CD4-positive, alpha-beta T cell treated with Interferon gamma for 1 hour (primary cell): ENCODE data around the gene ARFIP1.
"Not testable (repeated sequence)": the region's sequence is repeated elsewhere in the genome, so short reads cannot be mapped to it uniquely, and the experiment has no call there.

ENCODE experiments used
- DNase-seq: peaks from one replicate; pipeline ENCODE4 v3.0.0-alpha.2; 2020

The ARFIP1 gene

GRCh38 chr4:152847376-152847775 is 67.6 kb downstream of the ARFIP1 start:
- no peak for DNase-seq

DNA sequence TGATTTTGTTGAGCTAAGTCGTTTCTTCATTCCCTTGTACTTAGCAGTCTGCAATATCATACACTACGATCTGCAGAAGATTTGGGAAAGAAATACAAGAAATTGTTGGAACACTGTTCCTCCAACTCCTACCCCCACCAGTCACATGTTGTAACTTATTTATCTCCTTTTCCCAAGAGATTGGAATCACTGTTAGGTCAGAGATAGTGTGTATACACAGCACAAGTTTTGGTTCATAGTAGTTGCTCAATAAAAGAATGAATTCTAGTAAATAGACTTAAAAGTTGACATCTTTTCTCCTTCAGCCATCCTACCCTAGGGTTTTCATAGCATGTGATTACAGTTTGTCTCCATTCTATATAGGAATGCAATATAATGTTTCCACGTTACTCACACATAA is 68.8 kb downstream of the ARFIP1 start:
- no peak for DNase-seq

- DNase-seq = no peak
These were observed 69.6 kb downstream of the ARFIP1 start for GRCh38 chr4:152849350-152849749.

DNA sequence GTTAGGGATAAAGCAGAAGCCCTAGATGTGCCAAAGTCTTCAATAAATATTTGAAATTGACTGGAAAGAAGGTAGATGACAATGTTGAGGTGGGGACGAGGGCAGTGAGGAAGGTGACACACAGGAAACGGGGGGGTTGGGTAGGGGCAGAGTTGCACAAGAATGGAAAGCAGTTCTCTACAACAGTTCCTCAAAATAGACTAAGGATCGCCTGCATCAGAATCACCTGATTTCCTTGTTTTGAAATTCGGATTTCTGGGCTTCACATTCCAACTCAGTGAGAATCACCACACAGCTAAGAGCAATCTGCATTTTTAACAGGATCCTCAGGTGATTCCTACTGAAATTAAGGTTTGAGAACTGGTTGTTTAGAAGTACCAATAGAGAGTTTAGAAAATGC is 70.6 kb downstream of the ARFIP1 start:
- peak; percentile 69 for DNase-seq

- DNase-seq = no peak
These were observed 71.5 kb downstream of the ARFIP1 start for GRCh38 chr4:152851226-152851625.

- no peak for DNase-seq
These were observed 73.5 kb downstream of the ARFIP1 start for GRCh38 chr4:152853293-152853692.

GRCh38 chr4:152854016-152854415 is 74.3 kb downstream of the ARFIP1 start:
- not testable (repeated sequence) for DNase-seq

GRCh38 chr4:152856960-152857359 is 77.2 kb downstream of the ARFIP1 start:
- no peak for DNase-seq

- DNase-seq = no peak
These were observed 79.2 kb downstream of the ARFIP1 start for GRCh38 chr4:152858934-152859333.

- no peak for DNase-seq
These were observed 80.3 kb downstream of the ARFIP1 start for GRCh38 chr4:152860046-152860445.

DNA sequence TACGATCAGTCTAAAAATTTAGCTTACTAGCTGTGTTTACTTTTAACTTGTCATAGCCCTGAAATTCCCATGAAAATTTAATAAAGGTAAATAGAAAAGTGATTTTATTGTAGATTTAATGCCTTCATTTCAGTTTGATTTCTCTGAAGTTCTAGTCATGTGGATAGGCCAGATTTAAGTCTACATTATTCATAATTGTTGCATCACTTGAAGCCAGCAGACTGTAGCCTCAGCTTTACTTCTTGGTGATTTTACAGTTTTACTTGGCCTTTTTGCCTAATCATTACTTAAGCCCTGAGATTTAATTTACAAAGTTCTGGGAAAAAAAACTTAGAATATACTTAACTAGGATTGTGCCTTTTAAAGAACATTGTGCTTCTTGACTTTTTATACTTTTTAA is 82.9 kb downstream of the ARFIP1 start:
- DNase-seq = no peak

DNA sequence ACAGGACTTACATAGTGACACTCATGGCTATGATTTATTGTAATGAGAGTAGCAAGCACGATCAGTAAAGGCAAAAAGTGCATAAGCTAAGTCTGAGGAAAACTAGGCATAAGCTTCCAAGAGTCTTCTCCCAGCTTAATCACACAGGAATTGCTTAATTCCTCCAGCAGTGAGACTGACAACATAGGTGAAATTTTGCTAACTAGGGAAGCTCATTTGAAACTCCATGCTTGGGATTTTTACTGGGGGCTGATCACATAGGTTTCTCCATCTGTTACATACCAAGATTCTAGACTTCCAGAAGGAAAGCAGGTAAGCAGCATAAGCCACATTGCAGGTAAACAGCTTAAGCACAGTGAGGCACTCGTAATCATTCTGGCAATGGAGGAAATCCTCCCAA is 84.6 kb downstream of the ARFIP1 start:
- DNase-seq = no peak

DNA sequence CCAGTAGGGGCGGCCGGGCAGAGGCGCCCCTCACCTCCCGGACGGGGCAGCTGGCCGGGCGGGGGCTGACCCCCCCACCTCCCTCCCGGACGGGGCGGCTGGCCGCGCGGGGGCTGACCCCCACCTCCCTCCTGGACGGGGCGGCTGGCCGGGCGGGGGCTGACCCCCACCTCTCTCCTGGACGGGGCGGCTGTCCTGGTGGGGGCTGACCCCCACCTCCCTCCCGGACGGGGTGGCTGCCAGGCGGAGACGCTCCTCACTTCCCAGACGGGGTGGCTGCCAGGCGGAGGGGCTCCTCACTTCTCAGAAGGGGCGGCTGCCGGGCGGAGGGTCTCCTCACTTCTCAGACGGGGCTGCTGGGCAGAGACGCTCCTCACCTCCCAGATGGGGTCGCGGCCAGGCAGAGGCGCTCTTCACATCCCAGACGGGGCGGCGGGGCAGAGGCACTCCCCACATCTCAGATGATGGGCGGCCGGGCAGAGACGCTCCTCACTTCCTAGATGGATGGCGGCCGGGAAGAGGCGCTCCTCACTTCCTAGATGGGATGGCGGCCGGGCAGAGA is 86.8 kb downstream of the ARFIP1 start:
- DNase-seq = not testable (repeated sequence)

- no peak for DNase-seq
These were observed 90.9 kb downstream of the ARFIP1 start for GRCh38 chr4:152870606-152871005.

DNA sequence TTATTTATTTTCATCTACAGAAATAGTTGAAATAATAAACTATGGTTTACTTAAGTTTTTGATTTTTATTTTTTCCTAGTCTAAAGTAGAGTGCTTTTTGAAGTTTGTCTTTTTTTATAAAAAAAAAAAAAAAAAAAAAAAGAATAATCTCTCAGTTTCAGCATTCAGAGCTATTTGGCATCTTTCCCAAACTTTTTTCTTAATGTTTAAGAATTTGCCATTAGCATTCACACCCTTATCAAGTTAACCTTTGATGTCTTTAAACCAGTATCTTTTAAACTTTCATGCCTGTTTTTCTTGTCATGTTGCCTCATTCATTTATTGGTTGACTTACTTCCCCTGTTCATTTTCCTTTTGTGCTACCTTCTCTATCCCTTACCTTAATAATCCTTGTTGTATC is 95.5 kb downstream of the ARFIP1 start:
- no peak for DNase-seq

DNA sequence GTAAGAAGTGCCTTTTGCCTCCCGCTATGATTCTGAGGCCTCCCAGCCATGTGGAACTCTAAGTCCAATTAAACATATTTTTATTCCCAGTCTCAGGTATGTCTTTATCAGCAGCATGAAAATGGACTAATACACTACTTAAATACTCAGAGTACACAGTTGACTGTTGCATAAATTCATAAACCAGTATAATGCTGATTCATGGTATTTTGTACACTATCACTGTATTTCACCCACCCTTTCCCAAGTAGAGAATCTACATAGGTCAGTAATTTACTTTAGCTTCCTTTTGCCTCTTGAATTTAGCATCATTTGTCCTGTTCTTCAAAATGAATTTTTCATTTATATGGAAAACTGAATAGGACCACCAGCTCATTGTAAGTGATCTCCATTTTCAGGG is 98.1 kb downstream of the ARFIP1 start:
- no peak for DNase-seq

- no peak for DNase-seq
These were observed 100.5 kb downstream of the ARFIP1 start for GRCh38 chr4:152880263-152880662.

DNA sequence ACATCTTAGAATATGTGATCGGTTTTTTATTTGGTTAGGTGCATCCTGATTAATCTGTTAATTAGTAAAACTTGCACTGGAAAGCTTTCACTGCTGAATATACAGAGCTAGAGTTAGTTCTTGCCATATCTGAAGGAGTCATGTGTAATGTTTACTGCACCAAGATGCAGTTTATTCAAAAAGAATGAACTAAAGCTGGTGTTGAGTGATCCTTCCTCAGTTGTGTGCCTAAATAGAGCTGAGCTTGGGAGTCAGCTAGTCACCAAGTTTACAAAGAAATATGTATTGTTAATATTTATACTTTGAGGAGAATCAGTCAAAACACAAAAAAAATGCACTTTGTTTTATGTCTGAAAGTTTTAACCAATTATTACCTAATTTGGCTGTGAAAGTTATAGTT is 102.2 kb downstream of the ARFIP1 start:
- DNase-seq = no peak

GRCh38 chr4:152885185-152885584 is 105.4 kb downstream of the ARFIP1 start:
- no peak for DNase-seq

GRCh38 chr4:152886201-152886600 is 106.4 kb downstream of the ARFIP1 start:
- no peak for DNase-seq

DNA sequence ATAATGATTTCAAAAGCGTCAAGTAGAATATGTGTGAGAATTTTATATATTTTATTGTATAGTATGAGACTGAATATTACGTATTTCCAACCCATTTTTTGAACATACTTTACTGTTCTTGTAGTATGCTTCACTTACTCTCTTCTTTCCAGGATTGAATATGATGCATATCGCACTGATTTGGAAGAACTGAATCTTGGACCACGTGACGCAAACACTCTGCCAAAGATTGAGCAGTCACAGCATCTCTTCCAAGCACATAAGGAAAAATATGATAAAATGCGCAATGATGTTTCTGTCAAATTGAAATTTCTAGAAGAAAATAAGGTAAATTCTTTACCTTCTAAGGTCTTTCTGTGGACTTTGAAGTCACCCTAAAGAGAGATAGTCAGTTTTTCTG is 108.2 kb downstream of the ARFIP1 start:
- no peak for DNase-seq

- DNase-seq = no peak
These were observed 113.2 kb downstream of the ARFIP1 start for GRCh38 chr4:152892974-152893373.

DNA sequence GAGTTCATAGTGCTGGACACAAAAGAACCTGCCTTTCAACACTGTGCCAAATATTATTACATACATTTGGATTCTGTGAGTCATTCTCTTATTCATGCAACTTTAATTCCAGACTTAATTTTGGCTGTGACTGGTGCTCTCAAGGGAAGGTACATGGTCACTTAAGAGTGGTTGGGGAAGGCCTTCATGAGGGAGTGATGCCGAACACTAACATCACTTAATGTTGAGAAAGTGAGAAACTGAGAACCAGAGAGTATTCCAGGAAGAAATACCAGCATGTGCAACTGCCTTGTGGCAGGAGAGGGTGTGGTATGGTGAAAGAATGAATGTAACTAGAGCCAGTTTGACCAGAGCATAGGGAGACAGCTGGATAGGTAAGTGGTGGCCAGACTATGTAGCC is 114.9 kb downstream of the ARFIP1 start:
- DNase-seq = no peak

DNA sequence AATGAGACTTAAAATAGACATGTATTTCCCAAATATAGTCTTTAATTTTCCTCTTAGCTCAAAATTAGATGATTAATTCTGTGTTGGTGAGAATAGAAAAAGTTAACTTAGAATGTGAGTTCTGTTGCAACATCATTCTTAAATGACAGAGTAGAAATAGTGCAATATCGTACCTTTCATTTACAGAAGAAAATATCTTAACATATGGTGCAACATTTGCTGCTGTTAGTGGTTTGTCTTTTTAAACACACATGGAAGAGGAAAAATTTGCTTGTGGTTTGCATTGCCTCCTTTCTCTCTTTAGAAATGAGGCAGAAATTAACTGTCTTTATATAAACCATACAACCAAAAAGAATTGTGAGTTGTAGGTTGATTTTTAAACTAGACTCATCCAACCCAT is 117.1 kb downstream of the ARFIP1 start:
- no peak for DNase-seq

DNA sequence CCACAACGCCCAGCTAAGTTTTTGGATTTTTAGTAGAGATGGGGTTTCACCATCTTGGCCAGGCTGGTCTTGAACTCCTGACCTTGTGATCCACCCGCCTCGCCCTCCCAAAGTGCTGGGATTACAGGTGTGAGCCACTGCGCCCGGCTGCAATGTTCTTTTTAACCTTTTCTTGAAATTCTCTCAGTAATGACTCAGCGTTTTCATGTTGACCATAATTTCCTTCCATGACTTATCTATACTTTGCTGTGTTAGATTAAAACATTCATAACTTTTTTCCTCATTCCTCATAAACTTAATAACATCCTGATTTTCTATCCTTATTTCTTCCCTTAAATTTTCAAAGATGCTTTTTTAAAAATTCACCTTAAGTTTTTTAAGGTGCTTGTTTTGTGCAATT is 118.4 kb downstream of the ARFIP1 start:
- not testable (repeated sequence) for DNase-seq

- no peak for DNase-seq
These were observed 118.9 kb downstream of the ARFIP1 start for GRCh38 chr4:152898606-152899005.
